H9 (cell line): ENCODE measurements around the gene SLC9A5. TPM values are rescaled to one million over a fixed set of nuclear protein-coding genes. Genes with fewer than 3 reads are reported as not detected.

Source experiments
- DNase-seq: peaks from one replicate; pipeline ENCODE4 v3.0.0-alpha.2; 2017
- H2AFZ ChIP-seq: one replicate; pipeline ENCODE4 v1.6.1; 2013; ENCODE audit warnings: mild to moderate bottlenecking, low read length, control low read depth, moderate library complexity
- H2AK5ac ChIP-seq: 2 replicates; pipeline ENCODE4 v1.6.1; 2013; ENCODE audit warnings: low read length, control low read depth, mixed read lengths; ENCODE audit not compliant: insufficient read length
- H2BK120ac ChIP-seq: one replicate; pipeline ENCODE4 v1.6.1; 2013; ENCODE audit warnings: low read depth, mild to moderate bottlenecking, low read length, control low read depth, inconsistent platforms; ENCODE audit not compliant: poor library complexity, severe bottlenecking
- H2BK12ac ChIP-seq: 2 replicates; pipeline ENCODE4 v1.6.1; 2013; ENCODE audit warnings: low read length, control low read depth, mixed read lengths, low read depth; ENCODE audit not compliant: insufficient read length
- H2BK15ac ChIP-seq: 2 replicates; pipeline ENCODE4 v1.6.1; 2013; ENCODE audit warnings: low read depth, low read length, control low read depth
- H2BK20ac ChIP-seq: one replicate; pipeline ENCODE4 v1.6.1; 2013; ENCODE audit warnings: low read depth, mild to moderate bottlenecking, low read length, control low read depth, inconsistent platforms; ENCODE audit not compliant: poor library complexity, severe bottlenecking
- H2BK5ac ChIP-seq: 2 replicates; pipeline ENCODE4 v1.6.1; 2013; ENCODE audit warnings: low read length, control low read depth, mixed read lengths; ENCODE audit not compliant: insufficient read length
- H3K14ac ChIP-seq: 2 replicates; pipeline ENCODE4 v1.6.1; 2013; ENCODE audit warnings: low read length, control low read depth; ENCODE audit not compliant: insufficient read depth
- H3K18ac ChIP-seq: 2 replicates; pipeline ENCODE4 v1.6.1; 2013; ENCODE audit warnings: low read depth, mild to moderate bottlenecking, mixed read lengths, low read length, control low read depth; ENCODE audit not compliant: insufficient read length
- H3K23ac ChIP-seq: 2 replicates; pipeline ENCODE4 v1.6.1; 2013; ENCODE audit warnings: low read length, control low read depth, mixed read lengths, low read depth; ENCODE audit not compliant: insufficient read length
- H3K23me2 ChIP-seq: 2 replicates; pipeline ENCODE4 v1.6.1; 2013; ENCODE audit warnings: low read depth, mild to moderate bottlenecking, mixed read lengths, low read length, control low read depth; ENCODE audit not compliant: insufficient read length, poor library complexity, severe bottlenecking
- H3K27ac ChIP-seq: 2 replicates; pipeline ENCODE4 v1.5.1; 2013; ENCODE audit warnings: low read length, control low read depth, mixed read lengths, low read depth; ENCODE audit not compliant: insufficient read length
- H3K27me3 ChIP-seq: 2 replicates; pipeline ENCODE4 v1.6.1; 2013; ENCODE audit warnings: low read length, control low read depth, inconsistent platforms; ENCODE audit not compliant: insufficient read depth
- H3K4ac ChIP-seq: 2 replicates; pipeline ENCODE4 v1.6.1; 2013; ENCODE audit warnings: low read depth, mild to moderate bottlenecking, control low read depth, inconsistent platforms, low read length, moderate library complexity
- H3K4me1 ChIP-seq: 2 replicates; pipeline ENCODE4 v1.6.1; 2013; ENCODE audit warnings: low read length, control low read depth, inconsistent platforms; ENCODE audit not compliant: insufficient read depth
- H3K4me2 ChIP-seq: 2 replicates; pipeline ENCODE4 v1.6.1; 2013; ENCODE audit warnings: low read length, control low read depth, mixed read lengths; ENCODE audit not compliant: insufficient read length, insufficient read depth
- H3K56ac ChIP-seq: 2 replicates; pipeline ENCODE4 v1.6.1; 2013; ENCODE audit warnings: low read depth, mild to moderate bottlenecking, mixed read lengths, low read length, control low read depth; ENCODE audit not compliant: insufficient read length
- H3K79me1 ChIP-seq: 2 replicates; pipeline ENCODE4 v1.6.1; 2013; ENCODE audit warnings: low read depth, mild to moderate bottlenecking, moderate library complexity, low read length, control low read depth, inconsistent platforms; ENCODE audit not compliant: insufficient read depth, poor library complexity, severe bottlenecking
- H3K79me2 ChIP-seq: 2 replicates; pipeline ENCODE4 v1.6.1; 2013; ENCODE audit warnings: low read length, control low read depth, inconsistent platforms; ENCODE audit not compliant: insufficient read depth
- H3K9ac ChIP-seq: 2 replicates; pipeline ENCODE4 v1.6.1; 2013; ENCODE audit warnings: low read length, control low read depth, mixed read lengths; ENCODE audit not compliant: insufficient read length; ENCODE audit errors: extremely low read depth
- H3K9me3 ChIP-seq: one replicate; pipeline ENCODE4 v1.6.1; 2013; ENCODE audit warnings: low read depth, low read length, inconsistent platforms; ENCODE audit not compliant: control insufficient read depth
- H3T11ph ChIP-seq: one replicate; pipeline ENCODE4 v1.6.1; 2013; ENCODE audit warnings: mild to moderate bottlenecking, low read length, control low read depth, inconsistent platforms
- H4K20me1 ChIP-seq: one replicate; pipeline ENCODE4 v1.6.1; 2013; ENCODE audit not compliant: control insufficient read depth, insufficient read length, insufficient read depth
- H4K5ac ChIP-seq: 2 replicates; pipeline ENCODE4 v1.6.1; 2013; ENCODE audit warnings: low read depth, mild to moderate bottlenecking, mixed read lengths, low read length, control low read depth; ENCODE audit not compliant: insufficient read length
- H4K8ac ChIP-seq: replicated peaks from 2 replicates; pipeline ENCODE4 v1.6.1; 2013; ENCODE audit warnings: low read length, control low read depth, mixed read lengths, low read depth; ENCODE audit not compliant: insufficient read length
- H4K91ac ChIP-seq: 2 replicates; pipeline ENCODE4 v1.6.1; 2013; ENCODE audit warnings: low read depth, mild to moderate bottlenecking, moderate library complexity, mixed read lengths, low read length, control low read depth; ENCODE audit not compliant: insufficient read length
- H3K27ac Mint-ChIP-seq, 3 experiments: 2 replicates in 2 of 3; 3 replicates in 1 of 3; pipeline ENCODE4 v1.8.0; 2020 to 2021; ENCODE audit warnings: mixed read lengths in 3 of 3, mild to moderate bottlenecking in 1 of 3, moderate library complexity in 1 of 3
- H3K27me3 Mint-ChIP-seq: 2 replicates; pipeline ENCODE4 v1.8.0; 2021; ENCODE audit warnings: low read depth, mild to moderate bottlenecking, moderate library complexity, mixed read lengths
- H3K36me3 Mint-ChIP-seq, 3 experiments: 2 replicates in 2 of 3; 3 replicates in 1 of 3; pipeline ENCODE4 v1.8.0; 2020 to 2021; ENCODE audit warnings: low read depth in 3 of 3, mixed read lengths in 3 of 3; ENCODE audit not compliant: insufficient read depth in 1 of 3
- H3K4me1 Mint-ChIP-seq, 2 experiments: 2 replicates each; pipeline ENCODE4 v1.8.0; 2020; ENCODE audit warnings: mixed read lengths in 2 of 2
- H3K4me3 Mint-ChIP-seq, 2 experiments: 2 replicates in 1 of 2; 3 replicates in 1 of 2; pipeline ENCODE4 v1.8.0; 2020 to 2021; ENCODE audit warnings: mild to moderate bottlenecking in 2 of 2, mixed read lengths in 2 of 2, moderate library complexity in 1 of 2
- H3K9me3 Mint-ChIP-seq, 2 experiments: 2 replicates in 1 of 2; 3 replicates in 1 of 2; pipeline ENCODE4 v1.8.0; 2020; ENCODE audit warnings: mild to moderate bottlenecking in 2 of 2, mixed read lengths in 2 of 2, moderate library complexity in 1 of 2
- WGBS: extraction: QIAGEN DNeasy Blood & Tissue Kit; methylation state at CpG from one replicate; pipeline ENCODE4 v1.1.7; 2013; ENCODE audit warnings: missing lambda C conversion rate, low lambda C conversion rate, mixed read lengths; ENCODE audit not compliant: insufficient read length; ENCODE audit errors: extremely low coverage; 5-methylcytosine and 5-hydroxymethylcytosine counted together
- total RNA-seq: library from RNA; stranded (reverse); gene quantifications from 2 replicates; pipeline ENCODE4 v1.2.1, GENCODE V29; 2021
- TF ChIP-seq, protein P1 (sequence below): fragments of 200-600 bp; sonication (generic); conservative IDR thresholded peaks from 3 replicates; pipeline ENCODE4 v1.8.0; 2021; ENCODE audit warnings: antibody characterized with exemption, mild to moderate bottlenecking

Gene SLC9A5
- total RNA-seq, 1 experiment from 2014 or later, result 9.1 TPM

GRCh38 chr16:67281536-67282446, 33.0 kb downstream of the SLC9A5 start:
- peaks cover 6% of the 10 kb centered on the region for H3K23me2 ChIP-seq
- no peaks in the 10 kb centered on the region for H3K4me1 ChIP-seq
- H3K56ac ChIP-seq, result no peak overlapping the region
- no peak overlapping the region for H3T11ph ChIP-seq
- Mint-ChIP-seq H3K27me3 (peaks cover 16% of the 10 kb centered on the region), H3K36me3 (peaks cover 0 to 10% (median 4%) of the 10 kb centered on the region in 3 experiments; a peak in 3 of 7 replicates), H3K4me3 (no peak overlapping the region), H3K27ac (no peak overlapping the region), H3K4me1 (peaks cover 3 to 5% of the 10 kb centered on the region in 2 experiments; a peak in 3 of 4 replicates), H3K9me3 (no peaks in the 10 kb centered on the region)
- H3K23ac ChIP-seq, result no peak overlapping the region
- H2BK120ac ChIP-seq, result no peak overlapping the region
- H4K91ac ChIP-seq, result no peak overlapping the region
- no peaks in the 10 kb centered on the region for H3K27me3 ChIP-seq
- TF ChIP-seq, protein P1, sequence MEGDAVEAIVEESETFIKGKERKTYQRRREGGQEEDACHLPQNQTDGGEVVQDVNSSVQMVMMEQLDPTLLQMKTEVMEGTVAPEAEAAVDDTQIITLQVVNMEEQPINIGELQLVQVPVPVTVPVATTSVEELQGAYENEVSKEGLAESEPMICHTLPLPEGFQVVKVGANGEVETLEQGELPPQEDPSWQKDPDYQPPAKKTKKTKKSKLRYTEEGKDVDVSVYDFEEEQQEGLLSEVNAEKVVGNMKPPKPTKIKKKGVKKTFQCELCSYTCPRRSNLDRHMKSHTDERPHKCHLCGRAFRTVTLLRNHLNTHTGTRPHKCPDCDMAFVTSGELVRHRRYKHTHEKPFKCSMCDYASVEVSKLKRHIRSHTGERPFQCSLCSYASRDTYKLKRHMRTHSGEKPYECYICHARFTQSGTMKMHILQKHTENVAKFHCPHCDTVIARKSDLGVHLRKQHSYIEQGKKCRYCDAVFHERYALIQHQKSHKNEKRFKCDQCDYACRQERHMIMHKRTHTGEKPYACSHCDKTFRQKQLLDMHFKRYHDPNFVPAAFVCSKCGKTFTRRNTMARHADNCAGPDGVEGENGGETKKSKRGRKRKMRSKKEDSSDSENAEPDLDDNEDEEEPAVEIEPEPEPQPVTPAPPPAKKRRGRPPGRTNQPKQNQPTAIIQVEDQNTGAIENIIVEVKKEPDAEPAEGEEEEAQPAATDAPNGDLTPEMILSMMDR, result no peak
- H2BK20ac ChIP-seq, result no peak overlapping the region
- no peak overlapping the region for H2BK12ac ChIP-seq
- no peak overlapping the region for H3K4me2 ChIP-seq
- no peak overlapping the region for H4K5ac ChIP-seq
- no peak overlapping the region for H3K14ac ChIP-seq
- no peak overlapping the region for H3K9ac ChIP-seq
- no peak overlapping the region for H2BK5ac ChIP-seq
- H4K20me1 ChIP-seq, result no peaks in the 10 kb centered on the region
- no peak overlapping the region for H3K27ac ChIP-seq
- no peak overlapping the region for H3K4ac ChIP-seq
- no peaks in the 10 kb centered on the region for H3K79me1 ChIP-seq
- no peaks in the 10 kb centered on the region for H3K9me3 ChIP-seq
- H2AFZ ChIP-seq, result no peak overlapping the region
- H4K8ac ChIP-seq, result no peak overlapping the region
- H2BK15ac ChIP-seq, result no peak overlapping the region
- no CpG with 5 or more reads among the region's 14 CpGs for WGBS
- H2AK5ac ChIP-seq, result no peak overlapping the region
- DNase-seq, result no peak
- no peak overlapping the region for H3K18ac ChIP-seq
- H3K79me2 ChIP-seq, result no peaks in the 10 kb centered on the region
